OCI-LY3 (cell line): ENCODE data around the gene CDC42EP5.

Experiments used
- H2AFZ ChIP-seq: fragments of 200-600, 300-600 bp; shearing (Covaris generic); 2 replicates; pipeline ENCODE4 v1.6.0; 2014; ENCODE audit warnings: antibody characterized with exemption, low read depth, low read length
- H3K27ac ChIP-seq: fragments of 200-600, 300-600 bp; sonication (generic); 2 replicates; pipeline ENCODE4 v1.5.1; 2014; ENCODE audit warnings: mild to moderate bottlenecking, low read length, moderate library complexity, mixed read lengths
- H3K27me3 ChIP-seq: fragments of 200-600, 300-600 bp; sonication (generic); 2 replicates; pipeline ENCODE4 v1.6.1; 2014; ENCODE audit warnings: low read depth, low read length, mixed read lengths
- H3K36me3 ChIP-seq: fragments of 200-600, 300-600 bp; sonication (generic); replicated peaks from 2 replicates; pipeline ENCODE3; 2014; ENCODE audit warnings: low read depth, low read length, mixed read lengths
- H3K4me1 ChIP-seq: fragments of 300-600, 200-600 bp; sonication (generic); 2 replicates; pipeline ENCODE4 v1.6.1; 2014; ENCODE audit warnings: low read length, mixed read lengths
- H3K4me2 ChIP-seq: fragments of 200-600, 300-600 bp; sonication (generic); 2 replicates; pipeline ENCODE4 v1.6.1; 2014; ENCODE audit warnings: low read length, mixed read lengths
- H3K4me3 ChIP-seq: fragments of 300-600, 200-600 bp; sonication (generic); 2 replicates; pipeline ENCODE4 v1.5.1; 2014; ENCODE audit warnings: antibody characterized with exemption, mild to moderate bottlenecking, low read length, moderate library complexity
- H3K79me2 ChIP-seq: fragments of 300-600, 200-600 bp; shearing (Covaris generic); 2 replicates; pipeline ENCODE4 v1.6.1; 2014; ENCODE audit warnings: mild to moderate bottlenecking, low read length, mixed read lengths
- H3K9ac ChIP-seq: fragments of 300-600, 200-600 bp; shearing (Covaris generic); 2 replicates; pipeline ENCODE4 v1.6.0; 2014; ENCODE audit warnings: mild to moderate bottlenecking, low read length, moderate library complexity
- H3K9me3 ChIP-seq: fragments of 200-600, 300-600 bp; shearing (Covaris generic); 2 replicates; pipeline ENCODE4 v1.6.1; 2014; ENCODE audit warnings: low read length, mixed read lengths; ENCODE audit not compliant: insufficient read depth
- H4K20me1 ChIP-seq: fragments of 200-600, 300-600 bp; sonication (generic); 2 replicates; pipeline ENCODE4 v1.6.1; 2016; ENCODE audit warnings: low read length, mixed read lengths; ENCODE audit not compliant: insufficient read depth
- CTCF ChIP-seq: fragments of 200-600, 300-600 bp; sonication (generic); IDR thresholded peaks from 2 replicates; pipeline ENCODE4 v1.5.1; 2014; ENCODE audit warnings: antibody characterized with exemption, low read length, low read depth
- EZH2phosphoT487 ChIP-seq: fragments of 200-600 bp; shearing (Covaris generic); IDR thresholded peaks from 2 replicates; pipeline ENCODE4 v1.6.1; 2018; ENCODE audit warnings: antibody characterized with exemption, mixed run types, low read depth

Gene CDC42EP5

GRCh38 chr19:54451331-54451871 is 21.7 kb downstream of the CDC42EP5 start:
- H3K4me2 ChIP-seq: peak overlapping the region; percentile 88
- H2AFZ ChIP-seq: no peak overlapping the region
- H3K36me3 ChIP-seq: peaks cover 56% of the 10 kb centered on the region
- H3K9ac ChIP-seq: no peak overlapping the region
- no peak overlapping the region for H3K4me3 ChIP-seq
- no peak overlapping the region for H3K27ac ChIP-seq
- no peak for TF ChIP-seq CTCF
- no peak for TF ChIP-seq EZH2phosphoT487
- H3K79me2 ChIP-seq: peaks cover 75% of the 10 kb centered on the region
- no peaks in the 10 kb centered on the region for H3K9me3 ChIP-seq
- peaks cover 22% of the 10 kb centered on the region for H3K4me1 ChIP-seq
- H4K20me1 ChIP-seq: peaks cover 56% of the 10 kb centered on the region
- no peaks in the 10 kb centered on the region for H3K27me3 ChIP-seq

GRCh38 chr19:54449701-54450069 is 23.4 kb downstream of the CDC42EP5 start:
- H3K4me3 ChIP-seq: peak overlapping the region; percentile 93
- no peaks in the 10 kb centered on the region for H3K27me3 ChIP-seq
- H2AFZ ChIP-seq: no peak overlapping the region
- H3K9ac ChIP-seq: peak overlapping the region; percentile 95
- H4K20me1 ChIP-seq: peaks cover 49% of the 10 kb centered on the region
- peak overlapping the region; percentile 88 for H3K4me2 ChIP-seq
- no peak for TF ChIP-seq CTCF
- no peak for TF ChIP-seq EZH2phosphoT487
- H3K9me3 ChIP-seq: no peaks in the 10 kb centered on the region
- H3K36me3 ChIP-seq: peaks cover 49% of the 10 kb centered on the region
- H3K4me1 ChIP-seq: peaks cover 22% of the 10 kb centered on the region
- peak overlapping the region; percentile 82 for H3K27ac ChIP-seq
- peaks cover 75% of the 10 kb centered on the region for H3K79me2 ChIP-seq

- peak within 1 kb of the TSS; percentile 70 for H2AFZ ChIP-seq
- H3K36me3 ChIP-seq: peaks cover 43% of the 10 kb centered on the region
- H3K27ac ChIP-seq: peak within 1 kb of the TSS; percentile 82
Measured at GRCh38 chr19:54448774-54449700, 24.1 kb downstream of the CDC42EP5 start, which contains the start of gene LENG8. Gene LENG8, plus strand, starts transcription at chr19:54449199. Its CDS starts 2,146 bp downstream, at chr19:54451345.

More at GRCh38 chr19:54448774-54449700, 24.1 kb downstream of the CDC42EP5 start, which contains the start of gene LENG8:
- Histone ChIP-seq H3K79me2 (peaks cover 69% of the 10 kb centered on the region), H3K9me3 (no peaks in the 10 kb centered on the region), H3K4me3 (peak within 1 kb of the TSS; percentile 93), H4K20me1 (peaks cover 44% of the 10 kb centered on the region), H3K9ac (peak within 1 kb of the TSS; percentile 95), H3K4me1 (peaks cover 22% of the 10 kb centered on the region), H3K27me3 (no peaks in the 10 kb centered on the region), H3K4me2 (peak within 1 kb of the TSS; percentile 88)
- TF ChIP-seq EZH2phosphoT487 (no peak), CTCF (no peak)
